ENCODE measurements around the gene ATG4A. TPM values are rescaled to one million over a fixed set of nuclear protein-coding genes. Genes with fewer than 3 reads are reported as not detected.

The ATG4A gene
- total and polyA plus RNA-seq, 2 donors (not counting 3 experiments of a cell fraction or from before 2014, with no cell fraction given) = 13.2 to 28.7 TPM

DNA sequence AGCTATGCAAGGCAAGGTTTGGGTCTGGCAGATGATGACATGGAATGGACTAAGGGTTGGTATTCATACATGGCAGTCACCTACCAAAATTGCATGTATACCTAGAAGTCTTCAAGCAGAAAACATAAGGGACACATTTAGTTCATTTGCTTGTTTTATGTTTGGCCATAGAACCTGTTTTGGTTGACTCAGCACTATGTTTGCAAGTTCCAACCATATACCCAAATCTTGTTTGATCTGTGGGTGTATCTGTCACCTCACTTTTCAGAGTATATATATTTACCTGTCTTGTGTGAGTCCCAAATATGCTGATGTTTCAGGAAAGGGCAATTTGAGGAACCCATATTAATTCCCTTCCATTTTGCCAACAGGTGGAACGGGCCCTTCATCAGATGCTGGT lies 39.3 kb downstream of the ATG4A start:
- intact Hi-C loops (cut with micrococcal nuclease) (loop anchor here (1.0 to 2.0 kb wide), 5 partner anchors 40 to 454 kb away; partner anchors contain the start of genes ATG4A and PSMD10), dilution Hi-C loops (cut with MboI; ENCODE audit: extremely low pct_ligation_motif_present, low sequenced_read_pairs) (no loop called here)
- ChIA-PET CTCF (interaction anchor here (1.1 to 2.0 kb wide), 5 partner anchors 9 to 109 kb away, joined by 3 to 6 read pairs (median 4); partner anchors contain the start of genes ATG4A and PSMD10), POLR2A (interaction anchor here (1.2 kb wide), 2 partner anchors 8 to 39 kb away, joined by 4 to 17 read pairs; partner anchors contain the start of genes ATG4A and PSMD10)
- Histone ChIP-seq H3K79me2 (ENCODE audit: control insufficient read depth, insufficient read depth, low read length) (no peaks in the 10 kb centered on the region), H3K9me1 (replicated peaks; ENCODE audit: control insufficient read depth, extremely low read depth, insufficient read depth, low read length) (no peaks in the 10 kb centered on the region), H3K9me3 (replicated peaks; ENCODE audit: control insufficient read depth, insufficient read depth, low read length) (no peaks in the 10 kb centered on the region), H3K27ac (ENCODE audit: insufficient read depth, low read depth, low read length) (peak overlapping the region; percentile 91), H3K27me3 (ENCODE audit: control insufficient read depth in 2 of 2, insufficient read depth in 2 of 2, low read length in 2 of 2) (no peaks in the 10 kb centered on the region), H3K4me1 (ENCODE audit: control insufficient read depth, extremely low read depth, insufficient read depth, low read length) (peaks cover 36% of the 10 kb centered on the region), H2AFZ (ENCODE audit: low read depth, low read length) (no peak overlapping the region), H3K9ac (replicated peaks; ENCODE audit: extremely low read depth, insufficient read depth, low read length) (peak overlapping the region; percentile 43), H4K20me1 (replicated peaks; ENCODE audit: control insufficient read depth, extremely low read depth, insufficient read depth, low read length) (no peaks in the 10 kb centered on the region), H3K36me3 (ENCODE audit: control insufficient read depth in 2 of 2, extremely low read depth in 1 of 2, insufficient read depth in 2 of 2, low read length in 2 of 2) (peaks cover 3 to 4% of the 10 kb centered on the region in 2 experiments), H3K4me2 (ENCODE audit: insufficient read depth, low read length) (no peak overlapping the region), H3K4me3 (replicated peaks in 1 of 3; ENCODE audit: insufficient read depth in 1 of 3, low read depth in 1 of 3, low read length in 3 of 3) (no peak overlapping the region)
- BruUV-seq (replicated peaks) = TSS peak; percentile 88
- peak; percentile 24 for DNase-seq (ENCODE audit: low read depth, low spot score)
- TF ChIP-seq, protein P1, sequence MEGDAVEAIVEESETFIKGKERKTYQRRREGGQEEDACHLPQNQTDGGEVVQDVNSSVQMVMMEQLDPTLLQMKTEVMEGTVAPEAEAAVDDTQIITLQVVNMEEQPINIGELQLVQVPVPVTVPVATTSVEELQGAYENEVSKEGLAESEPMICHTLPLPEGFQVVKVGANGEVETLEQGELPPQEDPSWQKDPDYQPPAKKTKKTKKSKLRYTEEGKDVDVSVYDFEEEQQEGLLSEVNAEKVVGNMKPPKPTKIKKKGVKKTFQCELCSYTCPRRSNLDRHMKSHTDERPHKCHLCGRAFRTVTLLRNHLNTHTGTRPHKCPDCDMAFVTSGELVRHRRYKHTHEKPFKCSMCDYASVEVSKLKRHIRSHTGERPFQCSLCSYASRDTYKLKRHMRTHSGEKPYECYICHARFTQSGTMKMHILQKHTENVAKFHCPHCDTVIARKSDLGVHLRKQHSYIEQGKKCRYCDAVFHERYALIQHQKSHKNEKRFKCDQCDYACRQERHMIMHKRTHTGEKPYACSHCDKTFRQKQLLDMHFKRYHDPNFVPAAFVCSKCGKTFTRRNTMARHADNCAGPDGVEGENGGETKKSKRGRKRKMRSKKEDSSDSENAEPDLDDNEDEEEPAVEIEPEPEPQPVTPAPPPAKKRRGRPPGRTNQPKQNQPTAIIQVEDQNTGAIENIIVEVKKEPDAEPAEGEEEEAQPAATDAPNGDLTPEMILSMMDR (IDR thresholded peaks at IDR 0.05; ENCODE audit: extremely low read depth in 1 of 2, insufficient read depth in 1 of 2, low read depth in 1 of 2, low read length in 2 of 2) = no peak
- no peak for TF ChIP-seq POLR2A (IDR thresholded peaks at IDR 0.05; ENCODE audit: low read depth, low read length)
- TF ChIP-seq MYC (IDR thresholded peaks at IDR 0.05; ENCODE audit: low read depth, low read length) = no peak
- TF ChIP-seq EZH2 (IDR thresholded peaks at IDR 0.05; ENCODE audit: borderline replicate concordance, low read depth, low read length, severe bottlenecking) = no peak
- FAIRE-seq = no peak

DNA sequence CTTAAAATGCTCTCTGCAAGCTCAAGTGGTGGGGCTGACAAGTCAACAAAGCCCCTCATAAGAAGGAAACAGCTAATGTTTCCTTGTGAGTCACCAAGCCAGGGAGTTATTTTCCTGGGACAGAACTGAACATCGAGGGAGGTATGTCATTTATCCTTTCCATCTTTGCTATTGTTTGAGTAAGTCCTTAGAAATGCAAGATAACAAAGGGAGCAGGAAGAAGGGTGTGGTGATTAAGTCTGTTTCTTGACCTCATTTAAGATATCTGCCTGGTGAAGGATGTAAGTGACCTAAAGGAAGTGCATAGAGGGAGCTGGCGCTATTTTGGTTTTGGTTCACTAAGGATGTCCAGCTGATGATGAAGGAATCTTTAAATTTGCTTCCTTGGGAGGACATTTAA lies 39.9 kb downstream of the ATG4A start:
- Histone ChIP-seq H3K4me2 (ENCODE audit: insufficient read depth, low read length) (peak overlapping the region; percentile 52), H3K36me3 (ENCODE audit: control insufficient read depth in 2 of 2, extremely low read depth in 1 of 2, insufficient read depth in 2 of 2, low read length in 2 of 2) (peaks cover 3 to 4% of the 10 kb centered on the region in 2 experiments), H3K79me2 (ENCODE audit: control insufficient read depth, insufficient read depth, low read length) (no peaks in the 10 kb centered on the region), H3K4me3 (replicated peaks in 1 of 3; ENCODE audit: insufficient read depth in 1 of 3, low read depth in 1 of 3, low read length in 3 of 3) (no peak overlapping the region), H3K9me3 (replicated peaks; ENCODE audit: control insufficient read depth, insufficient read depth, low read length) (no peaks in the 10 kb centered on the region), H3K27ac (ENCODE audit: insufficient read depth, low read depth, low read length) (peak overlapping the region; percentile 97), H3K9ac (replicated peaks; ENCODE audit: extremely low read depth, insufficient read depth, low read length) (peak overlapping the region; percentile 53), H3K27me3 (ENCODE audit: control insufficient read depth in 2 of 2, insufficient read depth in 2 of 2, low read length in 2 of 2) (no peaks in the 10 kb centered on the region), H2AFZ (ENCODE audit: low read depth, low read length) (no peak overlapping the region), H4K20me1 (replicated peaks; ENCODE audit: control insufficient read depth, extremely low read depth, insufficient read depth, low read length) (no peaks in the 10 kb centered on the region), H3K4me1 (ENCODE audit: control insufficient read depth, extremely low read depth, insufficient read depth, low read length) (peaks cover 34% of the 10 kb centered on the region), H3K9me1 (replicated peaks; ENCODE audit: control insufficient read depth, extremely low read depth, insufficient read depth, low read length) (no peaks in the 10 kb centered on the region)
- TF ChIP-seq POLR2A (IDR thresholded peaks at IDR 0.05; ENCODE audit: low read depth, low read length) (peak; percentile 59), POLR2AphosphoS5 (IDR thresholded peaks at IDR 0.05; ENCODE audit: insufficient read depth, low read depth, low read length) (peak; percentile 78), FOS (IDR thresholded peaks at IDR 0.05; ENCODE audit: borderline replicate concordance, insufficient read depth, low read length) (peak; percentile 90), EZH2 (IDR thresholded peaks at IDR 0.05; ENCODE audit: borderline replicate concordance, low read depth, low read length, severe bottlenecking) (no peak), GATA2 (IDR thresholded peaks at IDR 0.05; ENCODE audit: insufficient read depth, insufficient read length, low read depth, low read length) (peak; percentile 97), JUN (IDR thresholded peaks at IDR 0.05; ENCODE audit: borderline replicate concordance, insufficient read depth, insufficient read length, low read depth) (peak; percentile 91), MYC (IDR thresholded peaks at IDR 0.05; ENCODE audit: low read depth, low read length) (no peak)
- TF ChIP-seq, protein P1 (IDR thresholded peaks at IDR 0.05; ENCODE audit: extremely low read depth in 1 of 2, insufficient read depth in 1 of 2, low read depth in 1 of 2, low read length in 2 of 2) = no peak
- TF ChIP-seq, protein P2, sequence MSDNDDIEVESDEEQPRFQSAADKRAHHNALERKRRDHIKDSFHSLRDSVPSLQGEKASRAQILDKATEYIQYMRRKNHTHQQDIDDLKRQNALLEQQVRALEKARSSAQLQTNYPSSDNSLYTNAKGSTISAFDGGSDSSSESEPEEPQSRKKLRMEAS (IDR thresholded peaks at IDR 0.05; ENCODE audit: insufficient read depth, insufficient read length) = no peak
- CTCF ChIA-PET = interaction anchor here (0.6 to 2.0 kb wide), 6 partner anchors 8 to 356 kb away, joined by 3 to 6 read pairs (median 4); partner anchors contain the start of genes ATG4A, PSMD10 and TSC22D3
- peak; percentile 94 for FAIRE-seq
- intact Hi-C loops (cut with micrococcal nuclease) (loop anchor here (1.0 to 2.0 kb wide), 5 partner anchors 40 to 455 kb away; partner anchors contain the start of genes ATG4A and PSMD10), dilution Hi-C loops (cut with MboI; ENCODE audit: extremely low pct_ligation_motif_present, low sequenced_read_pairs) (no loop called here)
- DNase-seq (ENCODE audit: low read depth, low spot score) = peak; percentile 88
- POLR2A ChIA-PET = interaction anchor here (0.7 to 1.3 kb wide), 4 partner anchors 9 to 48 kb away, joined by 3 to 17 read pairs (median 4); partner anchors contain the start of genes ATG4A and PSMD10
- no TSS peak for BruUV-seq (replicated peaks)
